ENCODE data around the gene CENPVL3.
A peak's percentile ranks its signal among the peaks of the same experiment; 100 is the strongest.
"Not testable (repeated sequence)": the region's sequence is repeated elsewhere in the genome, so short reads cannot be mapped to it uniquely, and the experiment has no call there.

The CENPVL3 gene

GRCh38 chrX:51618241-51619155, at the start of gene CENPVL3:
Gene CENPVL3 (minus strand): TSS chrX:51618912. CDS start chrX:51618873, 39 bp downstream.
- not testable (repeated sequence) for FAIRE-seq

GRCh38 chrX:51665981-51666380, 47.3 kb upstream of the CENPVL3 start:
- FAIRE-seq = no peak

- FAIRE-seq = no peak
Observed at GRCh38 chrX:51643377-51643776, 24.7 kb upstream of the CENPVL3 start.

GRCh38 chrX:51641421-51642021, 22.8 kb upstream of the CENPVL3 start:
- FAIRE-seq = peak; percentile 32

- not testable (repeated sequence) for FAIRE-seq
Observed at GRCh38 chrX:51636511-51636910, 17.8 kb upstream of the CENPVL3 start.

- FAIRE-seq = peak; percentile 77
Observed at GRCh38 chrX:51614353-51615012, 4.2 kb downstream of the CENPVL3 start.

GRCh38 chrX:51608766-51609165, 9.9 kb downstream of the CENPVL3 start:
- FAIRE-seq = no peak

- FAIRE-seq = no peak
Observed at GRCh38 chrX:51608126-51608525, 10.6 kb downstream of the CENPVL3 start.

GRCh38 chrX:51606446-51606845, 12.3 kb downstream of the CENPVL3 start:
- FAIRE-seq = no peak

GRCh38 chrX:51598899-51599298, 19.8 kb downstream of the CENPVL3 start:
- no peak for FAIRE-seq

- no peak for FAIRE-seq
Observed at GRCh38 chrX:51571874-51572273, 46.8 kb downstream of the CENPVL3 start.

GRCh38 chrX:51569561-51569960, 49.2 kb downstream of the CENPVL3 start:
- FAIRE-seq = no peak

- no peak for FAIRE-seq
Observed at GRCh38 chrX:51568586-51568985, 50.1 kb downstream of the CENPVL3 start.
